GM23338 (cell line): ENCODE measurements around the gene GPR55. TPM values are rescaled to one million over a fixed set of nuclear protein-coding genes. Genes with fewer than 3 reads are reported as not detected.

Experiments used
- ATAC-seq: fragments of 200-7000 bp; cut with Tn5 transposase; 3 replicates; pipeline ENCODE4 v1.9.1; 2020
- DNase-seq: peaks from one replicate; pipeline ENCODE4 v3.0.0-alpha.2; 2015; ENCODE audit warnings: low spot score
- H2AFZ ChIP-seq: fragments of 200-600 bp; sonication (generic); 2 replicates; pipeline ENCODE4 v1.8.0; 2016; ENCODE audit warnings: antibody characterized with exemption, mild to moderate bottlenecking, moderate library complexity
- H3F3A ChIP-seq: fragments of 200-600 bp; sonication (generic); replicated peaks from 2 replicates; pipeline ENCODE4 v1.8.0; 2017; ENCODE audit warnings: antibody characterized with exemption, mixed run types, low read depth
- H3K27ac ChIP-seq: fragments of 200-600 bp; sonication (generic); 2 replicates; pipeline ENCODE4 v1.6.1; 2016; ENCODE audit warnings: low read depth
- H3K27me3 ChIP-seq: fragments of 200-600 bp; sonication (generic); 2 replicates; pipeline ENCODE4 v1.8.0; 2016; ENCODE audit warnings: mild to moderate bottlenecking, mixed run types, moderate library complexity; ENCODE audit not compliant: insufficient read depth
- H3K36me3 ChIP-seq: fragments of 200-600 bp; sonication (generic); 2 replicates; pipeline ENCODE4 v1.8.0; 2016; ENCODE audit warnings: mild to moderate bottlenecking; ENCODE audit not compliant: insufficient read depth
- H3K4me1 ChIP-seq: fragments of 200-600 bp; sonication (generic); 2 replicates; pipeline ENCODE4 v1.8.0; 2016; ENCODE audit warnings: mild to moderate bottlenecking, moderate library complexity; ENCODE audit not compliant: insufficient read depth
- H3K4me2 ChIP-seq: fragments of 200-600 bp; sonication (generic); 2 replicates; pipeline ENCODE4 v1.7.1; 2017; ENCODE audit warnings: mixed run types
- H3K4me3 ChIP-seq: fragments of 200-600 bp; sonication (generic); 2 replicates; pipeline ENCODE4 v1.6.1; 2016; ENCODE audit warnings: mixed run types
- H3K79me2 ChIP-seq: fragments of 200-600 bp; sonication (generic); replicated peaks from 2 replicates; pipeline ENCODE4 v1.8.0; 2017; ENCODE audit warnings: mild to moderate bottlenecking; ENCODE audit not compliant: insufficient read depth
- H3K9me2 ChIP-seq: fragments of 200-600 bp; sonication (generic); 2 replicates; pipeline ENCODE4 v1.8.0; 2017; ENCODE audit not compliant: insufficient read depth
- H4K20me1 ChIP-seq: fragments of 200-600 bp; sonication (generic); replicated peaks from 2 replicates; pipeline ENCODE4 v1.8.0; 2017; ENCODE audit warnings: mild to moderate bottlenecking; ENCODE audit not compliant: insufficient read depth
- H3K27ac Mint-ChIP-seq: 2 replicates; pipeline ENCODE4 v1.8.0; 2020; ENCODE audit warnings: inconsistent platforms, mild to moderate bottlenecking, moderate library complexity, mixed read lengths
- H3K27me3 Mint-ChIP-seq: 3 replicates; pipeline ENCODE4 v1.8.0; 2022; ENCODE audit warnings: low read depth, mild to moderate bottlenecking, moderate library complexity, mixed read lengths, inconsistent platforms; ENCODE audit not compliant: insufficient read depth, poor library complexity
- H3K36me3 Mint-ChIP-seq: 3 replicates; pipeline ENCODE4 v1.8.0; 2021; ENCODE audit warnings: low read depth, mild to moderate bottlenecking, inconsistent platforms, moderate library complexity, mixed read lengths
- H3K4me1 Mint-ChIP-seq: 3 replicates; pipeline ENCODE4 v1.8.0; 2020; ENCODE audit warnings: mild to moderate bottlenecking, inconsistent platforms, mixed read lengths
- H3K4me3 Mint-ChIP-seq: 3 replicates; pipeline ENCODE4 v1.8.0; 2021; ENCODE audit warnings: moderate library complexity, mild to moderate bottlenecking, inconsistent platforms, mixed read lengths
- H3K9me3 Mint-ChIP-seq: 3 replicates; pipeline ENCODE4 v1.8.0; 2020; ENCODE audit warnings: moderate library complexity, mild to moderate bottlenecking, inconsistent platforms, mixed read lengths
- CREB1 ChIP-seq: fragments of 250-450 bp; sonication (Bioruptor Pico); IDR thresholded peaks from 2 replicates; pipeline ENCODE4 v1.5.0; 2020; ENCODE audit warnings: low read depth, mild to moderate bottlenecking, moderate library complexity
- CTCF ChIP-seq, 2 experiments: fragments of 200-600 bp in 1 of 2; sonication (generic) in 1 of 2; conservative IDR thresholded peaks; 2 replicates each; pipeline versions ENCODE4 v1.5.1 to v1.6.1; 2016 to 2017; ENCODE audit warnings: antibody characterized with exemption in 2 of 2, low read depth in 2 of 2, mild to moderate bottlenecking in 2 of 2, moderate library complexity in 1 of 2
- ETS1 ChIP-seq: IDR thresholded peaks from 2 replicates; pipeline ENCODE4 v1.6.1; 2016; ENCODE audit warnings: antibody characterized with exemption
- EZH2 ChIP-seq: fragments of 200-600 bp; sonication (generic); IDR thresholded peaks from one replicate; pipeline ENCODE4 v1.8.0; 2017; ENCODE audit warnings: antibody characterized with exemption, mild to moderate bottlenecking, low read depth; ENCODE audit not compliant: unreplicated experiment
- EZH2phosphoT487 ChIP-seq: fragments of 200-600 bp; sonication (generic); IDR thresholded peaks from one replicate; pipeline ENCODE4 v1.8.1; 2018; ENCODE audit warnings: antibody characterized with exemption; ENCODE audit not compliant: unreplicated experiment
- JUNB ChIP-seq: IDR thresholded peaks from one replicate; pipeline ENCODE4 v1.6.1; 2016; ENCODE audit warnings: antibody characterized with exemption; ENCODE audit not compliant: unreplicated experiment
- NANOG ChIP-seq: IDR thresholded peaks from 2 replicates; pipeline ENCODE4 v1.6.1; 2016; ENCODE audit warnings: antibody characterized with exemption, borderline replicate concordance
- POLR2AphosphoS5 ChIP-seq: IDR thresholded peaks from 2 replicates; pipeline ENCODE4 v1.6.1; 2016; ENCODE audit warnings: antibody characterized with exemption, low read depth
- REST ChIP-seq: IDR thresholded peaks from one replicate; pipeline ENCODE4 v1.6.1; 2018; ENCODE audit warnings: antibody characterized with exemption; ENCODE audit not compliant: unreplicated experiment
- STAT1 ChIP-seq: IDR thresholded peaks from one replicate; pipeline ENCODE4 v1.6.1; 2016; ENCODE audit warnings: antibody characterized with exemption; ENCODE audit not compliant: unreplicated experiment
- ZNF114 ChIP-seq: fragments of 250-450 bp; sonication (Bioruptor Pico); IDR thresholded peaks from 2 replicates; pipeline ENCODE4 v1.5.0; 2020; ENCODE audit warnings: mild to moderate bottlenecking, moderate library complexity
- ZNF331 ChIP-seq: fragments of 250-450 bp; sonication (Bioruptor Pico); IDR thresholded peaks from 2 replicates; pipeline ENCODE4 v1.5.0; 2020; ENCODE audit warnings: low read depth, mild to moderate bottlenecking, moderate library complexity
- ZNF462 ChIP-seq: fragments of 250-450 bp; sonication (Bioruptor Pico); IDR thresholded peaks from 2 replicates; pipeline ENCODE4 v1.5.0; 2020; ENCODE audit warnings: mild to moderate bottlenecking, moderate library complexity
- polyA plus RNA-seq: library from polyadenylated mRNA; unstranded; fragments of >200 nt; fragmentation: Nextera tagmentation; extraction: Ambion mirVana; gene quantifications from 2 replicates; pipeline ENCODE4 v1.2.1, GENCODE V29; 2016
- total RNA-seq: library from RNA; depleted of rRNA; stranded (reverse); fragments of >200 nt; shearing (Covaris generic); gene quantifications from 2 replicates; pipeline ENCODE4 v1.2.3, GENCODE V29; 2014

Gene GPR55
- total and polyA plus RNA-seq, 2 experiments from 2014 or later = not detected

- no peak overlapping the region for H3K4me3 Mint-ChIP-seq
- H3K4me3 ChIP-seq = no peak overlapping the region
- TF ChIP-seq NANOG = no peak
- TF ChIP-seq ZNF114 (CRISPR knock-in tag) = no peak
- TF ChIP-seq JUNB = no peak
- no peak for TF ChIP-seq CREB1 (CRISPR knock-in tag)
- TF ChIP-seq STAT1 = no peak
- TF ChIP-seq CTCF (conservative IDR thresholded peaks at IDR 0.05; ENCODE audit: low read depth in 2 of 2) = no peak
- TF ChIP-seq EZH2 = no peak
- no peak for TF ChIP-seq REST
- TF ChIP-seq EZH2phosphoT487 = no peak
- TF ChIP-seq POLR2AphosphoS5 = no peak
- TF ChIP-seq ZNF462 (CRISPR knock-in tag) = no peak
- TF ChIP-seq ETS1 = no peak
- no peak for TF ChIP-seq ZNF331 (CRISPR knock-in tag)
- H3K36me3 ChIP-seq = no peaks in the 10 kb centered on the region
- peaks cover 6% of the 10 kb centered on the region; the same call in 2 of the 3 replicates for H3K4me1 Mint-ChIP-seq
- H3K79me2 ChIP-seq = no peaks in the 10 kb centered on the region
- peaks cover 4% of the 10 kb centered on the region; the same call in 1 of the 2 replicates for H3K27me3 ChIP-seq
- H3K4me1 ChIP-seq = no peaks in the 10 kb centered on the region; the same call in 1 of the 2 replicates
- H4K20me1 ChIP-seq = no peaks in the 10 kb centered on the region
- H3K36me3 Mint-ChIP-seq = no peaks in the 10 kb centered on the region; the same call in 2 of the 3 replicates
- no peak for DNase-seq
- H3K9me3 Mint-ChIP-seq = no peaks in the 10 kb centered on the region
- no peaks in the 10 kb centered on the region for H3F3A ChIP-seq
- no peak overlapping the region for H2AFZ ChIP-seq
- peaks cover 17% of the 10 kb centered on the region for H3K27me3 Mint-ChIP-seq
- H3K27ac Mint-ChIP-seq = no peak overlapping the region
- ATAC-seq = no peak
- no peak overlapping the region for H3K4me2 ChIP-seq
- H3K9me2 ChIP-seq = no peaks in the 10 kb centered on the region
- H3K27ac ChIP-seq = no peak overlapping the region
Observed at GRCh38 chr2:230952226-230952956, 27.3 kb upstream of the GPR55 start.
